Astrocyte of the cerebellum (primary cell): ENCODE measurements around the gene TBC1D22A.

Experiments used
- DNase-seq: peaks from one replicate; pipeline ENCODE4 v3.0.0-alpha.2; 2011; ENCODE audit warnings: low read depth
- H3K4me3 ChIP-seq: 2 replicates; pipeline ENCODE4 v1.5.1; 2011; ENCODE audit warnings: mild to moderate bottlenecking, low read depth, low read length, moderate library complexity
- CTCF ChIP-seq: IDR thresholded peaks from 2 replicates; pipeline ENCODE4 v1.5.1; 2012; ENCODE audit warnings: low read length, low read depth, moderate library complexity, mild to moderate bottlenecking; ENCODE audit errors: missing control alignments
- in situ Hi-C: cut with HindIII; loops from 2 replicates; pipeline ENCODE4 v1.10.0; 2017; ENCODE audit warnings: low sequenced_read_pairs

TBC1D22A gene

GRCh38 chr22:47029244-47030074, 267.0 kb downstream of the TBC1D22A start:
- no peak for TF ChIP-seq CTCF
- no peak for DNase-seq
- in situ Hi-C loops = no loop called here
- no peak overlapping the region for H3K4me3 ChIP-seq

- no peak overlapping the region for H3K4me3 ChIP-seq
- in situ Hi-C loops = no loop called here
- no peak for DNase-seq
- TF ChIP-seq CTCF = no peak
Measured at GRCh38 chr22:47030143-47030661, 267.8 kb downstream of the TBC1D22A start.

GRCh38 chr22:47030881-47031627, 268.6 kb downstream of the TBC1D22A start:
- H3K4me3 ChIP-seq = no peak overlapping the region
- in situ Hi-C loops = no loop called here
- DNase-seq = no peak
- TF ChIP-seq CTCF = no peak

- TF ChIP-seq CTCF = no peak
- DNase-seq = no peak
- H3K4me3 ChIP-seq = no peak overlapping the region
- in situ Hi-C loops = no loop called here
Measured at GRCh38 chr22:47031628-47031915, 269.1 kb downstream of the TBC1D22A start.

- no peak overlapping the region for H3K4me3 ChIP-seq
- DNase-seq = no peak
- no peak for TF ChIP-seq CTCF
- in situ Hi-C loops = no loop called here
Measured at GRCh38 chr22:47032091-47032943, 269.9 kb downstream of the TBC1D22A start.
